DLD1 (cell line): Measurements from ENCODE around the gene RNF13.

ENCODE experiments used
- in situ Hi-C: cut with HindIII; loops from 2 replicates; pipeline ENCODE4 v1.10.0; 2017; ENCODE audit warnings: low sequenced_read_pairs

The RNF13 gene, protein sequence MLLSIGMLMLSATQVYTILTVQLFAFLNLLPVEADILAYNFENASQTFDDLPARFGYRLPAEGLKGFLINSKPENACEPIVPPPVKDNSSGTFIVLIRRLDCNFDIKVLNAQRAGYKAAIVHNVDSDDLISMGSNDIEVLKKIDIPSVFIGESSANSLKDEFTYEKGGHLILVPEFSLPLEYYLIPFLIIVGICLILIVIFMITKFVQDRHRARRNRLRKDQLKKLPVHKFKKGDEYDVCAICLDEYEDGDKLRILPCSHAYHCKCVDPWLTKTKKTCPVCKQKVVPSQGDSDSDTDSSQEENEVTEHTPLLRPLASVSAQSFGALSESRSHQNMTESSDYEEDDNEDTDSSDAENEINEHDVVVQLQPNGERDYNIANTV

GRCh38 chr3:149812606-149813366 lies at the start of gene RNF13:
Gene RNF13, plus strand, starts transcription at chr3:149813215. Its CDS starts 32,812 bp downstream, at chr3:149846027.
- in situ Hi-C loops: no loop called here

DNA sequence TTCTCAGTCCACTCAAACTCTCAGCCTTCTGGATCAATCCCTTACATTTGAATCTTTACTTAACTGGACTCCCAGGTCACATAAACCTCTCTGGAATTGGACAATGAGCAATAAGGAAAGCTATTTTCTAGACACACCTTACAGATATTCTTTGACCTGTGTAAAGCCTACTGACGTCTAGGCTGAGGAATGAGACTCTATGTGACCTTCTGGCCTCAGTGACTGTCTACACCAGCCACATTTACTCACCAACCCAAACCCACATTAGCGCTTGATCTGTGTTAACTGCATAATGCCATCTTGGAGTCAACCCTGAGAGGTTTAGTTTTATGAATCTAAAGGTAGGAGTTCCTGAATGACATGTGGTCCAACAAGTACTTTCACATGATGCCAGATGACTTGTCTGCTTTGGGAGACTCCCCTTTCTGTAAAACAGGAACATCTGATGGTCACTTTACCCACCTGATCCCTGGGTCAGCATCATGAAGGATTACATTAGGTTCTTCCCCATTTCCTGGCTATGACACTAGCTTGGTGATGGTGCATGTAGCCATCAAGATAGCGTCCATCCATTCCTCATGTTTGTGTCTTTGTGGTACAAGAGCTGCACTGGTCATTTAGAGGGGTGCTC lies 49.3 kb upstream of the RNF13 start:
- in situ Hi-C loops: no loop called here

GRCh38 chr3:149764302-149764701 lies 48.7 kb upstream of the RNF13 start:
- in situ Hi-C loops: no loop called here

- in situ Hi-C loops: no loop called here
These were observed 47.2 kb upstream of the RNF13 start for GRCh38 chr3:149765762-149766334.

DNA sequence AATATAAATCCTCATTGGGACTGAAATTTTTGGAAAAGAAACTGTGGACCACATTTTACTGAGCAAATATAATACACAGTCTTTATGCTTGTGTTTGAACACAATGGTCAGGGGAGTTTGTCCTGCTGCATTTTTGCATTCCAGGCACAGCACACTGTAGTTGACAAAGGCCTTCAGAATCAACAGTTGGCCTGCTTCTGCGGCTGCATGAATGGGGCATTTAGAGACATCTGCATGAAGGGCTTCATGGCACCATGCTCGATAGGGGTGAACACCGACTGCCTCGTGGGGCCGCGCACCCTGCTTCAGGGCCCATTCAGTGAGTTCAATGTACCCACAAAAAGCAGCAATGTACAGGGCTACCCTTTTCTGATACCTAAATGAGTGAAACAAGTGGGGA lies 45.3 kb upstream of the RNF13 start:
- in situ Hi-C loops: no loop called here

DNA sequence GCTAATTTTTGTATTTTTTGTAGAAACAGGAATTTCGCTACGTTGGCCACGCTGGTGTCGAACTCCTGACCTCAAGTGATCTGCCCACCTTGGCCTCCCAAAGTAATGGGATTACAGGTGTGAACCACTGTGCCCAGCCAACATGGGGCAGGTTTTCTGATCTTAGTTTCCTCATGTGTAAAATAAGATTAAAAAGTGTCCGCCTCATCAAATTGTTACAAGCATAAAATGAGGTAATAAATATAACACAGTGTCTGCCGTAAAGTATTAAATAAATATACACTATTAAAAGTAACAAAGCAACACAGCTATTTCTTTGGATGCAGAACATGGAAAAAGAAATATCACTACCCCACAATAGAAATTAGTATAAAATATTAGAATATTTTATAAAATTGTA lies 44.3 kb upstream of the RNF13 start:
- in situ Hi-C loops: no loop called here

- in situ Hi-C loops: no loop called here
These were observed 42.8 kb upstream of the RNF13 start for GRCh38 chr3:149770246-149770645.

DNA sequence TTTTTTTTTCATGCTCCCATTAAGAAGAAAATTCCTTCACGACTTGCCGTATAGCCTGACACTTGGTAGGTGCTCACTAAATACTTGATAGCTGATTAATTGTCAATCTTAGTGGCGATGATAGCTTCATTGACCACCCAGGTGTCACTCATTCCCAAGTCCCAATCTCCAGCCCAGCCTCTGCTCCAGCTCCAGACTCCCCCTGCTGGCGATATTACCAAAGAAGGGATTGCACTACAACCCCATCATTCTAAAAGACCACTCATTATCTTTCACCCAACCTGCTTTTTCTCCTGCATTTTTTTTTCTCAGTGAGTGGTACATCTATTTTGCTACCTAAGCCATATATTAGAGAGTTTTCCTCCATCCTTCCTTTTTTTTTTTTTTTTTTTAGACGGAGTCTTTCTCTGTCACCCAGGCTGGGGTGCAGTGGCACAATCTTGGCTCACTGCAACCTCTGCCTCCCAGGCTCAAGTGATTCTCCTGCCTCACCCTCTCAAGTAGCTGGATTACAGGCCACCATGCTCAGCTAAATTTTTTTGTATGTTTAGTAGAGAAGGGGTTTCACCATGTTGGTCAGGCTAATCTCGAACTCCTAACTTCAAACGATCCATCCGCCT lies 41.3 kb upstream of the RNF13 start:
- in situ Hi-C loops: no loop called here

- in situ Hi-C loops: no loop called here
These were observed 40.2 kb upstream of the RNF13 start for GRCh38 chr3:149772861-149773260.

DNA sequence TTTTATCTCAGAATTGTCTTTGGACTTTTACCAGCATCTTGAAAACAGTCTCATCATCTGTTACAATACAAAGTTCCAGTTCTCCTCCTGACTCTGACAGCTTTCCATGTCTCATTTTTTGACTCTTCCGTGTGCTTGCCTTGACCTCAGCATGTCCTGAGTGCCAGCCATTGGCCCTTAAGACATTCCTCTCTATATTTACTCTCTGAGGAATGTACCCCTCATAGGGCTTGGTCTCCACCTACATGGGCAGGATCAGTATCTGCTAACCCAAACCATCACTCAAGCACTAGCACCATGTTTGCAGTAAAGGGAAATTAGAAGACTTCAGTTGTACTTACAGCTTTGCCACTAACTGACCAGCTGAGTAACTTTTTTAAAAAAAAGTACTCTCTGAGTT lies 36.8 kb upstream of the RNF13 start:
- in situ Hi-C loops: no loop called here

DNA sequence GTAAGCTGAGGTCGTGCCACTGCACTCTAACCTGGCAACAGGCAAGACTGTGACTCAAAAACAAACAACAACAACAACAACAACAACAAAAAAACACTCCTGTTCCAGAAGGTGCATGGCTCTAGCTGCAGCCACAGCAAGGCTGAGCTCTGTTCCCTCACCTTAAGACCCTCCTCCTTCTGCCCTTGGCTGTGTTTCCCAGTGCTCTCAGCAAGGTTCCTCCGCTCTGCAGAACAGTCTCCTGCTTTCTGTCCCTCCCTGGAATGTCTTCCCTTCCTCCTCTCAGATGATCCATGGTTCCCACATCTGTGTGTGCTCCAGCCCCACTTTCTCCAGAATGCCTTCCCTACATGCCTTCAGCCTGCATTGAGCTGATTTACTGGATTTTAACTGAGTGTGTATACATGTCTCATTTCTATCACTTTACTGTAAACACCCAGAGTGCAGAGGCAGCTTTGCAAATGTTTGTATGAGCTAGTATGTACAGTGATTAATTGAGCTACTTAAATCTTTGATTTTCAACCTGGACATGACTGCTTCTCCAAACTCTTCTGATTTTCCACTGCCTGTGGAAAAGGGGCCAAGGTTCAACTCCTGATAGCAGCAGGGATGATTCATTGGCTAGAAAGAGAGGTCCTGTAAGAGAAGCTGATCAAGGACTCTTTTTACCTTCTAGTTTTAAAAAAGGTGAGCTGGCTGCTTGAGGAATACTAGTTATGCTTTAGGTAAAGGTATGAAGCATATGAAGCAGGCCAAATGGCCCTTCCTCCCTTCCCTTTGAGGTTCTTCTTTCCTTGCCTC lies 35.4 kb upstream of the RNF13 start:
- in situ Hi-C loops: no loop called here

- in situ Hi-C loops: no loop called here
These were observed 31.8 kb upstream of the RNF13 start for GRCh38 chr3:149781211-149781610.

DNA sequence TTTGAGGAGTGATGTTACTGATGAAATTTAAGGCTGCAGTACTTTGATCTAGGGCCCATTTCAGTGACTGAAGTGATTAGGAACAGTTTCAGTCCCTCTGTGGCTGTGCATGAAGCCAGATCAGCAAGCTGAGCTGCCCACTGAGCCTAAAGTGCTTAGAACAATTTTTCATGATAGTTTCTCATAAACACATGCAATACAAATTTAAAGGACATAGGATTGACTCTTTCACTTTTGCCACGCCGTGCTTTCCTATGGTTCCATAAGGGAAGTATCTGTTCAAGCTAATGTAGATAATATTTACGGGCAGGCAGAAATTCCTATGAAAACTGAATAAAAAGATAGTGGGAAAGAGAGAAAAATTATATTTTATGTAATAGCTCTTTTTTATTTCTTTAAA lies 31.3 kb upstream of the RNF13 start:
- in situ Hi-C loops: no loop called here

GRCh38 chr3:149783576-149783975 lies 29.4 kb upstream of the RNF13 start:
- in situ Hi-C loops: no loop called here

- in situ Hi-C loops: no loop called here
These were observed 28.8 kb upstream of the RNF13 start for GRCh38 chr3:149784064-149784704.

DNA sequence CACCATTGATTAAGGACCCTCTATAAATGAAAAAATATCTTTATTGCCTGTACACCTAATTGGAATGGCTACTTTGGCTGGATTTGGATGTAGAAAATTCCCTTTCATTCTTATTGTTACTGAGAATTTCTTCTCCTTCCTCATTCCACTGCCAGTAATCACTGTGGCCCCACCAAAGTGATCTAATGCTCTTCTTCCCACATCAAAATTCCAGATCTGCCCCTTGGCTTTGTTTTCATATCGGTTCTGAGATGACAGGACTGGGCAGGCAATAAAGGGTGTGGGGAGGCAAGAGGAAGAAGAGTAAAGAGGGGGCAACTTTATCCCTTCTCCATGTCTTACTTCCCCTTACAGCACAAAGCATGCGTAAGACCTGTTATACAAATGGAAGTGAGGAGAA lies 22.7 kb upstream of the RNF13 start:
- in situ Hi-C loops: no loop called here

GRCh38 chr3:149790698-149791097 lies 22.3 kb upstream of the RNF13 start:
- in situ Hi-C loops: no loop called here

- in situ Hi-C loops: no loop called here
These were observed 20.4 kb upstream of the RNF13 start, which contains the start of gene ANKUB1 for GRCh38 chr3:149792452-149793270. Gene ANKUB1, minus strand, starts transcription at chr3:149792554. Its CDS starts 188 bp downstream, at chr3:149792366.

DNA sequence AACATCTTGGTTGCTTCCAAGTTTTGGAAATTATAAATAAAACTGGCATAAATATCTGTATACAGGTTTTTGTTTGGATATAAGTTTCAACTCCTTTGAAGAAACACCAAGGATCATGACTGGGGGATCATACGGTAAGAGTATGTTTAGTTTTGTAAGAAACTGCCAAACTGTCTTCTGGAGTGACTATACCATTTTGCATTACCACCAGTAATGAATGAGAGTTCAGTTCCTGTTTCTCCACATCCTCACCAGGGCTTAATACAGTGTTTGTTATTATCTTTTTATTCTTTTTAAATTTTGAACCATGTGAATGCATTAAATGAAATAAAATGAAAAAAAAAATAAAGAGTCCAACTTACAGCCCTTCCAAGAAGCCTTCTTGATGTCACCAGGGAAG lies 17.0 kb upstream of the RNF13 start:
- in situ Hi-C loops: no loop called here
